Fibroblast of skin of right quadriceps (primary cell): Measurements from ENCODE around the gene SDR42E2.
"Not testable (repeated sequence)": the region's sequence is repeated elsewhere in the genome, so short reads cannot be mapped to it uniquely, and the experiment has no call there.

Experiments used
- DNase-seq: peaks from one replicate; pipeline ENCODE4 v3.0.0-alpha.2; 2013

The SDR42E2 gene

DNA sequence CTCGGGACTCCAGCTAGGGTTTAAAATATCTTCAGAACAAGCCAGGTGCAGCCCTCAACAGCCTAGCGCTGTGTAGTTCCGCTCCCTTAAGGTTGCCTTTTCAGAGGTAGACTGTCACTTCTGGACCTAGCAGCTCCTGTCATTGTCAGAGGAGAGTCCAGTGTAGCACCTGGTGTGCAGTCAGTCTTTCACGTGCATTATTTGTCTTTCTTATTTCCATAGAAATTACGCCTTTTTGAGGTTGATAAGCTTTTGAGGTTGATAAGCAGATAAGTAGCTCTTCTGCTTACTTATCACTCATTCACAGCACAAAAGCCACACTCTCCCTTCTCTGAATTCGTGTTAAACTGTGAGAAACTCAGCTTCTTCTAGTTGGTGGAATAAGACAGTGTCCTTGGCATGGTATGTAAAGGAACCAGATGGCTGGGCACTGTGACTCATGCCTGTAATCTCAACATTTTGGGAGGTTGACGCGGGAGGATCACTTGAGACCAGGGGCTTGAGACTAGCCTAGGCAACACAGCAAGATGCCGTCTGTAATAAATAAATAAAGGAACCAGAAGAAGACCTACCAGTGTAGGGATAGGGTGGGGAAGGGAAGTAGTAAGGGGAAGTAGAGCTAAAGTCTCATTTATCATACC is 54.0 kb downstream of the SDR42E2 start:
- no peak for DNase-seq

DNA sequence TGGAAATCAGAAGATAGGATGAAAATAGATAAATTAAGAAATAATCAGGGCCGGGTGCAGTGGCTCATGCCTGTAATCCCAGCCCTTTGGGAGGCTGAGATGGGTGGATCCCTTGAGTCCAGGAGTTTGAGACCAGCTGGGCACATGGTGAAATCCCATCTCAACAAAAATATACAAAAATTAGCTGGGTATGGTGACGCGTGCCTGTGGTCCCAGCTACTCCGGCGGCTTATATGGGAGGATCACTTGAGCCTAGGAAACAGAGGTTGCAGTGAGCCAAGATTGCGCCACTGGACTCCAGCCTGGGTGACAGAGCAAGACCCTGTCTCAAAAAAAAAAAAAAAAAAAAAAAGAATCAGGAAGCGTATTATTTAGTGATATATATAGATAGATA is 54.5 kb downstream of the SDR42E2 start:
- DNase-seq, result not testable (repeated sequence)

DNA sequence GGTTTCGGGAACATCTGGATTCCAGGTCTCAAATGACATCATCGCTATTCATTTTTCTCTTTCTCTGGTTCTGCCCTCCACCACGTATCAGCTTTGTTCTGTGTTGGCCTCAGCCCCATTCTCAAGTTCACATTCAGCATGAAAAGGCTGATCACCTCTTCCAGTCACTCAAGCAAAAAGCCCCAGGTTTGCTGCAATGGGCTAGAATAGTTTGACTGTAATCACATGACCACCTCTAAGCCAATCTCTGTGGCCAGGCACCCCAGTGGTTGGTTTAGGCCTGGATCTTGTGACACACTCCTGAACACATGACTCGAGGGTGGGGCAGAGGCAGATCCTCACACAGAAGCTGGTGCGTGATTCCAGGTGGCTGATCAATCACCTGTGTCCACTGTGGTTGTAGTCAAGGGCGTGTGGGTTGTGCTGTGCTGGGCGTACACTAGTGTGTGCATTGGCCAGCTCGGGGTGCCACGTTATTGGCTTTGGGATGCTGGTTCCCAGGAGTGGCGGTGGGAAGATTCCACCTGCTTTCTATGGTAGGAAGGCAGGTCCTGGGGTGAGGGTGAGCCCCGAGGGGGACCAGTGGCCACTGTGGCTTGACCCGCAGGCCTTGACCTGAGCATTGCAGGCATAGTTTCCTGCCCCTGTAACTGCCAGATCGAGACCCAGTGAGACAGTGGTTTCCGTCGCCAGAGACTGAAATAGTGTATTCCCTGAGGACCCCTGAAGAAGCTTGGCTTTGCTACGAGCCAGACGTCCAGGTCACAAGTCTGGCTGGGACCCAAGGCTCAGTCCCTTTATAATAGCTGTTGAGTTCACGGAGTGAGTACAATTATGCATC is 55.8 kb downstream of the SDR42E2 start:
- DNase-seq, result no peak

- no peak for DNase-seq
Observed at GRCh38 chr16:22219389-22220068, 57.2 kb downstream of the SDR42E2 start.

DNA sequence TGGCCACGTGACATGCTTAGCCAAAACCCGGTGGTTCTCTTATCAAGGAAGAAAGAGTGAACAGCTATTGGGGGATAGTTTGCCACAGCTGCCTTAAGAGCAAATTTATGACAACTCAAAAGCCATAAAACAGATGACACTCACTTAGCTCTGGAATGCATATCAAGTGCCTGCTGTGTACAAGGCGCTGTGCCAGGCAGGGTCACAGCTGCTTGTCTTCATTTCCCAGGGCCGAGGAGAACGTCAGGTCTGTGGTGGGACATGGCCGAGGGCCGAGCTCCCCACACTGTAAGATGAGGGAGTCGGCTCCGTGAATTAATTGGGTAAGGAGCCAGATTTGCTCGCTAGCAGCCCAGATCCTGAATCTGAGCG is 57.7 kb downstream of the SDR42E2 start:
- peak; percentile 56 for DNase-seq

GRCh38 chr16:22220714-22221113 is 58.4 kb downstream of the SDR42E2 start:
- no peak for DNase-seq

GRCh38 chr16:22222006-22222405 is 59.7 kb downstream of the SDR42E2 start:
- no peak for DNase-seq

DNA sequence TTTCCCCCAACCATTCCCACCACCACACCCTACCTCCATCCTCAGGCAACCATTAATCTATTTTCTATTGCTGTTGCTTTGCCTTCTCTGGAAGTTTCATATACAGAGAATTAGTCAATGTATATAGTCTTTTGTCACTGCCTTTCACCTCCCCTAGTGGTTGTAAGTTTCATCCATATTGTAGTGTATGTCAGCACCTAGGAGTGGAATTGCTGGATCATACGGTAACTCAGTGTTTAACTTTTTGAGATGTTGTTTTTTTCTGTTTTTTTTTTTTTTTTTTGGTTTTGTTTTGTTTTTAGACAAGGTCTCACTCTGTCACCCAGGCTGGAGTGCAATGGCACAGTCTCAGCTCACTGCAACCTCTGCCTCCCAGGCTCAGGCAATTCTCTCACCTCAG is 60.7 kb downstream of the SDR42E2 start:
- DNase-seq, result no peak

- no peak for DNase-seq
Observed at GRCh38 chr16:22225060-22225459, 62.8 kb downstream of the SDR42E2 start.

GRCh38 chr16:22229889-22230288 is 67.6 kb downstream of the SDR42E2 start:
- no peak for DNase-seq

GRCh38 chr16:22232277-22233036 is 70.2 kb downstream of the SDR42E2 start:
- peak; percentile 26 for DNase-seq

DNA sequence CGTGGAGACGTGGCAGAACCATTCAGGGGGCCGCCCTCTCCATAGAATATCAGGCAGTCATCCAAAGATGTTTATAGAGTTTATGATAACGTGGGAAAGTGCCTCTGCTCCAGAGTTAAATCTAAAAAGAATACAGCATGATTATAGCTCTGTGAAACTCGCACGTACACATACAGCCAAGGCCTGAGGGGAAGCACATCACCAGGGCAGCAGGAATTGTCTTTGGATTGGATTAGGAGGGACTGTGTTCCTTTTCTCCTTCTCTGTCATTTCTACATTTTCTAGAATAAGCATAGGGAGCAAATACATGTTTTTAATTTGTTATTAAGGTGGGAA is 70.7 kb downstream of the SDR42E2 start:
- no peak for DNase-seq

- no peak for DNase-seq
Observed at GRCh38 chr16:22235839-22236745, 73.8 kb downstream of the SDR42E2 start.

DNA sequence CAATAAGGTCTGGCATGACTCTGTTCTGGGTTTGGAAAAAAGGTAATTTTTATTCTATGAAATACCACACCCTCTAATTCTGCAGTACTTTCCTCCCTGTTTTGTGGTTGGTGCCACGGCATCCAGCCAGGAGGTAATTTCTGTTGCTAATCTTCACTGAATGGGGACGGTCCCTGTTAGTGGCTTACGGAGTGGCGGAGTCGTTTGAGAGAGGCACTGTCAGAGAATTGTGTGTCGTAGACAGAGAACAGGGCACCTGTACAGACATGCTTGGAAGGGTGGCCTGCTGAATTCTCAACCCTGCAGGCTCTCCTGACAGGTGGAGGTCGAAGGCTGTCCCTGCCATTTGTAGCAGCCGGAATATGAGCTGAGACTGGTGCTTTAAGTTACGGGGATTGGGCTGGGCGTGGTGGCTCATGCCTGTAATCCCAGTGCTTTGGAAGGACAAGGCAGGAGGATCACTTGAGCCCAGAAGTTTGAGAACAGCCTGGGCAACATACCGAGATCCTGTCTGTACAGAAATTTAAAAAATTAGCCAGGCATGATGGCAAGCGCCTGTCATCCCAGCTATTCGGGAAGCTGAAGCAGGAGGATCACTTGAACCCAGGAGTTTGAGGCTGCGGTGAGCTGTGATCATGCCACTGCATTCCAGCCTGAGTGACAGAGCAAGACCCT is 77.0 kb downstream of the SDR42E2 start:
- no peak for DNase-seq

- DNase-seq, result peak; percentile 39
Observed at GRCh38 chr16:22240023-22240710, 77.9 kb downstream of the SDR42E2 start.
